ENCODE data around the gene LRRC15. TPM values are rescaled to one million over a fixed set of nuclear protein-coding genes. Genes with fewer than 3 reads are reported as not detected.

LRRC15 gene
- total and polyA plus RNA-seq, 7 donors: under 0.01 to 0.23 (median under 0.01) TPM; not detected in 2

GRCh38 chr3:194350726-194351071 lies 18.8 kb downstream of the LRRC15 start:
- Histone ChIP-seq H3K27me3 (no peaks in the 10 kb centered on the region), H3K27ac (no peak overlapping the region), H3K9me3 (no peaks in the 10 kb centered on the region), H3K4me1 (no peaks in the 10 kb centered on the region), H3K36me3 (no peaks in the 10 kb centered on the region), H3K4me3 (no peak overlapping the region)
- no peak for DNase-seq
- TF ChIP-seq EP300 (IDR thresholded peaks at IDR 0.05): no peak
- TF ChIP-seq POLR2AphosphoS5 (IDR thresholded peaks at IDR 0.05): no peak
- TF ChIP-seq, protein P1, sequence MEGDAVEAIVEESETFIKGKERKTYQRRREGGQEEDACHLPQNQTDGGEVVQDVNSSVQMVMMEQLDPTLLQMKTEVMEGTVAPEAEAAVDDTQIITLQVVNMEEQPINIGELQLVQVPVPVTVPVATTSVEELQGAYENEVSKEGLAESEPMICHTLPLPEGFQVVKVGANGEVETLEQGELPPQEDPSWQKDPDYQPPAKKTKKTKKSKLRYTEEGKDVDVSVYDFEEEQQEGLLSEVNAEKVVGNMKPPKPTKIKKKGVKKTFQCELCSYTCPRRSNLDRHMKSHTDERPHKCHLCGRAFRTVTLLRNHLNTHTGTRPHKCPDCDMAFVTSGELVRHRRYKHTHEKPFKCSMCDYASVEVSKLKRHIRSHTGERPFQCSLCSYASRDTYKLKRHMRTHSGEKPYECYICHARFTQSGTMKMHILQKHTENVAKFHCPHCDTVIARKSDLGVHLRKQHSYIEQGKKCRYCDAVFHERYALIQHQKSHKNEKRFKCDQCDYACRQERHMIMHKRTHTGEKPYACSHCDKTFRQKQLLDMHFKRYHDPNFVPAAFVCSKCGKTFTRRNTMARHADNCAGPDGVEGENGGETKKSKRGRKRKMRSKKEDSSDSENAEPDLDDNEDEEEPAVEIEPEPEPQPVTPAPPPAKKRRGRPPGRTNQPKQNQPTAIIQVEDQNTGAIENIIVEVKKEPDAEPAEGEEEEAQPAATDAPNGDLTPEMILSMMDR (IDR thresholded peaks at IDR 0.05): no peak
- no peak for TF ChIP-seq POLR2A (IDR thresholded peaks at IDR 0.05)
- intact Hi-C loops (cut with DNase I): no loop called here
- 61 to 86% methylated on average over 3 of the region's 3 CpGs for WGBS, 2 donors

DNA sequence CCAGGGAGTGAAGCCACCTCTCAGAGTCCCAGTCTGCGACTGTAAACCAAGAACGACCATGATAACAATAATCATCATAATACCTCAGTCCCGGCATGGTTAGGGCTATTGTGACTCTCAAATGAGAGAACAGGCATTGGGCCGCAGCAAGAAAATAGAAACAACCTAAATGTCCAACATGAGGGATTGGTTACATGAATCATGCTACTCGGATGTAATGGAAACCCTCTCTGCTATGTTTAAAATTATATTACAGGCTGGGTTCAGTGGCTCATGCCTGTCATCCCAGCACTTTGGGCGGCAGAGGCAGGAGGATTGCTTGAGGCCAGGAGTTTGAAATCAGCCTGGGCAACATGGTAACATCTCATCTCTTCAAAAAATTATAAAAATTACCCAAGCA lies 21.2 kb downstream of the LRRC15 start:
- Histone ChIP-seq H3K4me3 (no peak overlapping the region), H3K27me3 (no peaks in the 10 kb centered on the region), H3K4me1 (no peaks in the 10 kb centered on the region), H3K36me3 (no peaks in the 10 kb centered on the region), H3K9me3 (no peaks in the 10 kb centered on the region), H3K27ac (no peak overlapping the region)
- whole genome bisulfite sequencing, 2 donors: 80 to 85% methylated on average over 6 of the region's 6 CpGs
- no peak for TF ChIP-seq POLR2AphosphoS5 (IDR thresholded peaks at IDR 0.05)
- TF ChIP-seq EP300 (IDR thresholded peaks at IDR 0.05): no peak
- TF ChIP-seq, protein P1 (IDR thresholded peaks at IDR 0.05): no peak
- TF ChIP-seq POLR2A (IDR thresholded peaks at IDR 0.05): no peak
- intact Hi-C loops (cut with DNase I): no loop called here
- no peak for DNase-seq

- TF ChIP-seq POLR2A (IDR thresholded peaks at IDR 0.05): no peak
- no peak for TF ChIP-seq POLR2AphosphoS5 (IDR thresholded peaks at IDR 0.05)
- TF ChIP-seq, protein P1 (IDR thresholded peaks at IDR 0.05): no peak
- TF ChIP-seq EP300 (IDR thresholded peaks at IDR 0.05): no peak
- intact Hi-C loops (cut with DNase I): no loop called here
- WGBS, 2 donors: 77 to 83% methylated on average over 5 of the region's 5 CpGs
Observed at GRCh38 chr3:194346621-194347020, 22.9 kb downstream of the LRRC15 start.

GRCh38 chr3:194346035-194346434 lies 23.5 kb downstream of the LRRC15 start:
- H3K36me3 ChIP-seq: no peaks in the 10 kb centered on the region
- WGBS, 2 donors: 89 to 91% methylated on average over 9 of the region's 9 CpGs
- TF ChIP-seq, protein P1 (IDR thresholded peaks at IDR 0.05): no peak
- TF ChIP-seq EP300 (IDR thresholded peaks at IDR 0.05): no peak

More at GRCh38 chr3:194346621-194347020, 22.9 kb downstream of the LRRC15 start:
- Histone ChIP-seq H3K27ac (no peak overlapping the region), H3K4me1 (no peaks in the 10 kb centered on the region), H3K27me3 (peaks cover 0 to 8% (median 0%) of the 10 kb centered on the region in 3 donors), H3K4me3 (no peak overlapping the region), H3K9me3 (no peaks in the 10 kb centered on the region), H3K36me3 (no peaks in the 10 kb centered on the region)
- DNase-seq: no peak

DNA sequence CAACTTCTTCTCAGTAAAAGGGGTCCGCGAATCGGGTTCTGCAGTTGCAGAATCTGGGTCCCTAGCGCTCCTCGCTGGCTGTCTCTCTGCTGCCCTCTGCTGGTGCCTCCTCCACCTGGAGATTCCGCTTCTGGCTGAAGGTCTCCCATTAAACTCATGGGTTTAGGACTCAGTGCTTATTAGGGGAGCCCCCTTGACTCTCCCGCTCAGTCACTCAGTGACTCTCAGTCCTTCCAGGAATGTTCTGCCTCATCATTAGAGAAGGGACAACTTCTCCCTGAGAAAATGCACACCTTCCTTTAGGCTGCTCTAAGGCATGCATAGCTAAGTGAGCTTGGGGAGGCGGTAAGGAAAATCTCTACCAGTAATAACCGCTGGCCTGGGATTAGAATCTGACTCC lies 25.5 kb downstream of the LRRC15 start:
- no peak for TF ChIP-seq POLR2A (IDR thresholded peaks at IDR 0.05)
- TF ChIP-seq, protein P1 (IDR thresholded peaks at IDR 0.05): peak; percentile 72 to 98 (median 80)
- H3K4me3 ChIP-seq: no peak overlapping the region
- 23 to 34% methylated on average over 9 of the region's 9 CpGs for WGBS, 2 donors
- no peaks in the 10 kb centered on the region for H3K4me1 ChIP-seq
- no peaks in the 10 kb centered on the region for H3K9me3 ChIP-seq
- H3K36me3 ChIP-seq: no peaks in the 10 kb centered on the region
- H3K27ac ChIP-seq: no peak overlapping the region
- intact Hi-C loops (cut with DNase I): loop anchor here (1.0 kb wide), 1 partner anchor 564 kb away; no protein-coding TSS in a partner anchor
- peaks cover 0 to 8% (median 0%) of the 10 kb centered on the region in 3 donors for H3K27me3 ChIP-seq
- peak; percentile 86 for DNase-seq

More at GRCh38 chr3:194346035-194346434, 23.5 kb downstream of the LRRC15 start:
- Histone ChIP-seq H3K4me1 (no peaks in the 10 kb centered on the region), H3K9me3 (no peaks in the 10 kb centered on the region), H3K27me3 (peaks cover 0 to 8% (median 0%) of the 10 kb centered on the region in 3 donors), H3K27ac (no peak overlapping the region), H3K4me3 (no peak overlapping the region)
- intact Hi-C loops (cut with DNase I): no loop called here
- no peak for DNase-seq
